Panc1 (cell line): Measurements from ENCODE around the gene OST4. TPM values are rescaled to one million over a fixed set of nuclear protein-coding genes. Genes with fewer than 3 reads are reported as not detected.
A peak's percentile ranks its signal among the peaks of the same experiment; 100 is the strongest.

Experiments used
- ATAC-seq: fragments of 200-7000 bp; cut with Tn5 transposase; 2 replicates; pipeline ENCODE4 v1.9.1; 2020; ENCODE audit warnings: mild to moderate bottlenecking, moderate library complexity
- BruUV-seq: library from RNA; stranded (reverse); fragments of 400-500 nt; replicated peaks from 2 replicates; lab custom pipeline; 2021; lab: Mats Ljungman, UMichigan
- CTCF ChIA-PET: fragments of 300-600 bp; sonication (Branson Sonifier 250); formaldehyde crosslinking; loops from one replicate; lab custom pipeline; 2022; ENCODE audit warnings: antibody characterized with exemption; lab: Charles Lee
- POLR2A ChIA-PET: fragments of 300-600 bp; sonication (Branson Sonifier 250); formaldehyde crosslinking; loops from one replicate; lab custom pipeline; 2022; ENCODE audit warnings: antibody characterized with exemption; lab: Charles Lee
- DNase-seq: peaks from one replicate; pipeline ENCODE4 v3.0.0-alpha.2; 2010; ENCODE audit warnings: low read depth, low spot score
- H3K27ac ChIP-seq: 2 replicates; pipeline ENCODE4 v1.5.1; 2011; ENCODE audit warnings: mild to moderate bottlenecking, low read length, inconsistent platforms
- H3K27me3 ChIP-seq: fragments of 200-500 bp; sonication (Bioruptor generic); 2 replicates; pipeline ENCODE4 v1.6.0; 2014; ENCODE audit warnings: low read length, inconsistent platforms; ENCODE audit not compliant: control insufficient read depth, insufficient read depth
- H3K36me3 ChIP-seq: fragments of 200-500 bp; sonication (Bioruptor generic); 2 replicates; pipeline ENCODE4 v1.5.1; 2014; ENCODE audit warnings: inconsistent platforms, mild to moderate bottlenecking, low read length, moderate library complexity; ENCODE audit not compliant: control insufficient read depth, insufficient read depth
- H3K4me1 ChIP-seq: 2 replicates; pipeline ENCODE4 v1.5.1; 2011; ENCODE audit warnings: inconsistent platforms, mild to moderate bottlenecking, low read length, moderate library complexity; ENCODE audit not compliant: control insufficient read depth, insufficient read depth
- H3K4me3 ChIP-seq, 2 experiments: 2 replicates each; pipeline ENCODE4 v1.5.1; 2011 to 2012; ENCODE audit warnings: low read depth in 2 of 2, low read length in 2 of 2, mild to moderate bottlenecking in 2 of 2, inconsistent platforms in 1 of 2, moderate library complexity in 1 of 2
- H3K9me3 ChIP-seq: fragments of 200-500 bp; sonication (Bioruptor generic); 2 replicates; pipeline ENCODE4 v1.5.1; 2014; ENCODE audit warnings: low read depth, mild to moderate bottlenecking, inconsistent platforms, low read length, moderate library complexity; ENCODE audit not compliant: control insufficient read depth, insufficient read depth
- CTCF ChIP-seq: fragments of 450-650 bp; IDR thresholded peaks from 2 replicates; pipeline ENCODE4 v1.5.1; 2017; ENCODE audit warnings: mild to moderate bottlenecking
- POLR2AphosphoS5 ChIP-seq: IDR thresholded peaks from 2 replicates; pipeline ENCODE4 v1.6.1; 2012; ENCODE audit warnings: mild to moderate bottlenecking, low read depth, low read length, moderate library complexity
- REST ChIP-seq, 2 experiments: IDR thresholded peaks; 2 replicates each; pipeline ENCODE4 v1.6.1; 2011 to 2012; ENCODE audit warnings: low read depth in 2 of 2, control low read depth in 1 of 2, low read length in 1 of 2, mild to moderate bottlenecking in 1 of 2, moderate library complexity in 1 of 2; ENCODE audit not compliant: insufficient read depth in 1 of 2
- SIN3A ChIP-seq: IDR thresholded peaks from 2 replicates; pipeline ENCODE4 v1.6.1; 2012; ENCODE audit warnings: low read depth, mild to moderate bottlenecking, low read length, moderate library complexity, borderline replicate concordance; ENCODE audit not compliant: insufficient read depth
- TCF7L2 ChIP-seq: IDR thresholded peaks from 2 replicates; pipeline ENCODE4 v1.6.1; 2011; ENCODE audit warnings: mild to moderate bottlenecking, low read depth, low read length, inconsistent platforms
- in situ Hi-C: cut with HindIII; loops from 2 replicates; pipeline ENCODE4 v1.10.0; 2016; ENCODE audit warnings: low sequenced_read_pairs, low pct_unique_long_range_greater_than_20kb
- intact Hi-C: fragments of 100-400 bp; cut with micrococcal nuclease; formaldehyde crosslinking; loops from one replicate; pipeline ENCODE4 v1.10.0; 2022; ENCODE audit not compliant: unreplicated experiment
- total RNA-seq: library from RNA; stranded (reverse); gene quantifications from one replicate; pipeline ENCODE4 v1.2.1, GENCODE V29; 2021; ENCODE audit not compliant: unreplicated experiment

OST4 gene
- total RNA-seq, 1 experiment from 2014 or later, result 219 TPM

- ChIA-PET POLR2A (interaction anchor here (0.5 to 1.8 kb wide), 2 partner anchors 22 to 154 kb away, joined by 6 to 16 read pairs; no protein-coding TSS in a partner anchor), CTCF (interaction anchor here (0.8 kb wide), 1 partner anchor 9 kb away, joined by 6 read pairs; no protein-coding TSS in a partner anchor)
- Histone ChIP-seq H3K27ac (peak overlapping the region; percentile 70), H3K27me3 (no peaks in the 10 kb centered on the region), H3K9me3 (no peaks in the 10 kb centered on the region), H3K4me3 (peak overlapping the region; percentile 82 to 98), H3K36me3 (no peaks in the 10 kb centered on the region), H3K4me1 (peaks cover 15% of the 10 kb centered on the region)
- intact Hi-C loops, result no loop called here
- in situ Hi-C loops, result no loop called here
- no TSS peak for BruUV-seq
- DNase-seq, result no peak
- no peak for TF ChIP-seq TCF7L2
- no peak for TF ChIP-seq POLR2AphosphoS5
- no peak for TF ChIP-seq REST (IDR thresholded peaks at IDR 0.05; ENCODE audit: insufficient read depth in 1 of 2, low read depth in 2 of 2, low read length in 1 of 2)
- TF ChIP-seq CTCF, result no peak
- no peak for TF ChIP-seq SIN3A
- peak; percentile 75 for ATAC-seq
These were observed 756 bp upstream of the OST4 start for GRCh38 chr2:27071990-27072830.

GRCh38 chr2:27070653-27071276 is 689 bp downstream of the OST4 start:
- H3K27ac ChIP-seq, result peak overlapping the region; percentile 93
- intact Hi-C loops (no loop called here), in situ Hi-C loops (no loop called here)
- ATAC-seq, result peak; percentile 1; the same call in 1 of the 2 replicates
- H3K36me3 ChIP-seq, result no peaks in the 10 kb centered on the region
- H3K27me3 ChIP-seq, result no peaks in the 10 kb centered on the region
- ChIA-PET POLR2A (interaction anchor here (0.8 to 1.8 kb wide), 2 partner anchors 16 to 20 kb away, joined by 3 to 6 read pairs; no protein-coding TSS in a partner anchor), CTCF (interaction anchor here (0.7 kb wide), 1 partner anchor 11 kb away, joined by 3 read pairs; no protein-coding TSS in a partner anchor)
- H3K9me3 ChIP-seq, result no peaks in the 10 kb centered on the region
- peaks cover 15% of the 10 kb centered on the region for H3K4me1 ChIP-seq
- no peak for DNase-seq
- peak overlapping the region; percentile 98 to 100 for H3K4me3 ChIP-seq
- no peak for TF ChIP-seq SIN3A
- TF ChIP-seq REST (IDR thresholded peaks at IDR 0.05; ENCODE audit: insufficient read depth in 1 of 2, low read depth in 2 of 2, low read length in 1 of 2), result no peak
- no peak; the same call in 1 of the 2 replicates for TF ChIP-seq TCF7L2
- TF ChIP-seq CTCF, result no peak
- TF ChIP-seq POLR2AphosphoS5, result no peak
- TSS peak; percentile 73 for BruUV-seq
